Activated T-helper 9 cell treated with anti-CD3 and anti-CD28 coated beads, Interleukin-2, amount 50 U/mL, for 16 hours (primary cell): Measurements from ENCODE around the gene ALDH16A1.

ENCODE experiments used
- DNase-seq: peaks from one replicate; pipeline ENCODE4 v3.0.0-alpha.2; 2020; ENCODE audit warnings: low read depth

The ALDH16A1 gene

DNA sequence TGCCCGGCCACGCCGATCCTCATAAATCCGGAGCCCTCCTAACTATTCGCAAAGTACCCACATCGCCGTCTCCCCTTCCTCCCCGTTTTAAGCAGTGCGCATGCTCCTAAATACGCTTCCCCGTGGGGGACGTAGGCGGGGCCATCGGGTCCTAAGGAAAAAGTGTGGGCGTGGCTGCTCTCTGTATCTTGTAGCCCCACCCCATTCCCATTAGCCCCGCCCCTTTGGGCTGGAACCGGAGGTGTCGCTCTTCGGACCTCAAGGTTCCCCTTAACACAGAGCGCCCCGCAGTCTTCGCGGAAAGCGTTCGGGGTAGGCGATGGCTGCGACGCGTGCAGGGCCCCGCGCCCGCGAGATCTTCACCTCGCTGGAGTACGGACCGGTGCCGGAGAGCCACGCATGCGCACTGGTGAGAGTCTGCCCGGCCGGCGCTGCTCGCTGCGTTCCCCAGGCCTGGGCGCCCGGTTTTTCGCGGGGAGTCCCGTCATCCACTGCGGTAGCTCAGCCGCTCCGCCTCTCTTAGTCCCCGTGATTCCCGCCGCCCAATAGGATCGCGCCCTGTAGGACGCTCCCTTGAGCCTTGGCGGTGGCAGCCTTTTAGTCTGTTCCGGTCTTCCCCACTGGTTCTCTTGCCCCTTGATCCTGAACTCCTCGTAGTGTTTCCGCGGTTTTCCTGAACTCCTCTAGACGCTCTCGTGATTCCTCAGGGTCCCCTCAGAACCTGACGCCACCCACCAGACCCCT is at the start of gene ALDH16A1:
Gene ALDH16A1 (plus strand): TSS at position 213 of the 744 bp plus-strand sequence. CDS start 107 bp downstream, at position 320.
- DNase-seq, result peak; percentile 97

DNA sequence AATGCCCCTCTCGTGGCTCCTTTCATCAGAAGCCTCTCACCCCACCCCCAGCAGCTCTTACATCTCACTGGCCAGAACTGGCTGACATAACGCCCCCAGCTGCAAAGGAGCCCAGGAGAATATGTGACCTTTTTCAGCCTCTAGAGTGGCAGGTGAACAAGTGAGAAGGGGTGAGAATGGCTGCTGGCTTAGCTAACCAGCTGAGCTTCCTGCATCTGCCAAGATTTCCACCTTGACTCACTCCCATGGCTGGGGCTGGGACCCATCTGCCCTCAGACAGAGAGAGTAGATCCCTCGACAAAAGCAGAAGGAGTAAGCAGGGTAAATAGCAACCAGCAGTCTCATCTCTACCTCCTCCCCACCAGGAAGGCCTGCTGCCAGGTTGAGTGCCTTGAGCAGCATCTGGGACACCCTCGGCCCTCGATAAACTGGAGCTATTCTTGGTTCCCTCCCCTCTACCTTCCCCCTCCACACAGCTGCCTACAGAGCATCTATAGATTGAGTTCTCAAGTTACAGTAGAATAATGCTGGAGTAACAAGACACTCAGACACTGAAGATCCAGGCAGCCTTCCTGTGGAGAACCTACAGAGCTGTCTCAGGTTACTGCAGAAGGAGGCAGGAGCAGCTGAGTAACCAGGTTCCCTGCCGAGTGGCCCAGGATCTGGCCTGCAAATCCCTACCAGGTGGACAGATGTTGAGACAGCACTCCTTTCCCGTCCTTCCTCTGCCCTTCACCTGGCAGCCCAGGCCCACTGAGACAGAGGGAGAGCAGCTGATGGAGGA is 49.4 kb upstream of the ALDH16A1 start:
- no peak for DNase-seq

DNA sequence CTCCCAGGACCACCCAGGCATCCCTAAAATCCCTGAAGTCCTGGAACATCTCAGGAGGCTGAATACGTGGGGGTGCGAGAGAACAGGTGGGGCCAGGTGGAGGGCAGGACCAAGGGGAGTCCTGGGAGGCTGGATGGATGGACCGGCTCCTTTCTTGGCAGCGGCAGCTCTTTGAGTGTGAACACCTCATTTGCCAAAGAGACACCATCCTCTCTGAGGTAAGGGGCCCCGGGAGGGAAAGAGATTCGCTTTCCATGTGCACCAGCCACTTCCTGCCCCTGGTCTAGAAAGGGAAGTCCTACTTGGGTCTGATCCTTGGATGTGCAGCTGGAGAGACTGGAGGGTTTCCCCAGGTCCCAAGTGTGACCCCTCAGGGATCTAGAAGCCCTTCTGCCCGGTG is 45.9 kb upstream of the ALDH16A1 start:
- no peak for DNase-seq

DNA sequence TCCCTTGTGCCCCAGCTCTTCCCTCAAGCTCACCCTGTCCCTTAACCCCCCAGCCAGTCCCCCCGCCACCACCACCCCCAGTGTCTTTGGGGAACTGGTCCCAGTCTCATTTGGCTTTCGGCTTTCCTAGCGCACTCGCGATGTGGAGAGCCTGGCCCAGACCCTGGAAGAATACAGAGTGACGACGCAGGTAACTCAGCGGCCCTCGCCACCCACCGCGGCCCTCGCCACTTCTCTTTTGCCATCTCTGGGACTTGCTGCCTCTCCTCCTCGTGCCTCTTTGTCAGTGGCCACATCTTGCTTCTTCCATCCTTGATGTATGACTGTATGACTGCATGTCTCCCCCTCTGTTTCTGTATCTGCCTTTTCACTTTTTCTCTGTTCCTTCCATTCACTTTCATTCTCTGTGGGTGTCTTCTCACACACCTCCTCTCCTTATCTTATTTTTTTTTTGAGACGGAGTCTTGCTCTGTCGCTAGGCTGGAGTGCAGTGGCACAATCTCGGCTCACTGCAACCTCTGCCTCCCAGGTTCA is 45.5 kb upstream of the ALDH16A1 start:
- DNase-seq, result no peak

DNA sequence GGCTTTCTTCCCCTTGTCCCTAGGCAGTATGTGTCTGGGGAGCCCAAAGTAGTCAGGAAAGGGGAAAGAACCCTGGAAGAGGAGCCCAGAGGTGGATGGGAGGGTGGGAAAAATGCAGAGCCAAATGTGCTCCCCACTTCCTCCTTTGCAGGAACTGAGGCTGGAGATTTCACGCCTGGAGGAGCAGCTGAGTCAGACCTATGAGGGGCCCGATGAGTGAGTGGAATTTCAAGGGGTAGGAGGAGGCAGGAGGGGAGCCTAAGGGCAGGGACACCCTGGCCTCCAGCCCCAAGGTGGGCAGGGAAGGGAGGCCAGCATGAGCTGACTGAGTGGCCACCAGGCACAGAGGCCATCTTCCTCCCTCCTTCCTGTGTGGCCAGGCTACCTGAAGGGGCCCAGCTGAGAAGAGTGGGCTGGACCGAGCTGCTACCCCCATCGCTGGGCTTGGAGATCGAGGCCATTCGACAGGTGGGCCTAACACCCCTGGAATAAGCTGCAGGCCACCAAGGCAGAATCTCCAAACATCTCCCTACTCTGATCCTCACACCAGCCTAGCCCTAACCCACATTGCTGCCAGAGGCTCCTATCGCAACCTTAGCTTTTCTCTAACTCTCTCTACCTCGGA is 44.1 kb upstream of the ALDH16A1 start:
- DNase-seq, result no peak

DNA sequence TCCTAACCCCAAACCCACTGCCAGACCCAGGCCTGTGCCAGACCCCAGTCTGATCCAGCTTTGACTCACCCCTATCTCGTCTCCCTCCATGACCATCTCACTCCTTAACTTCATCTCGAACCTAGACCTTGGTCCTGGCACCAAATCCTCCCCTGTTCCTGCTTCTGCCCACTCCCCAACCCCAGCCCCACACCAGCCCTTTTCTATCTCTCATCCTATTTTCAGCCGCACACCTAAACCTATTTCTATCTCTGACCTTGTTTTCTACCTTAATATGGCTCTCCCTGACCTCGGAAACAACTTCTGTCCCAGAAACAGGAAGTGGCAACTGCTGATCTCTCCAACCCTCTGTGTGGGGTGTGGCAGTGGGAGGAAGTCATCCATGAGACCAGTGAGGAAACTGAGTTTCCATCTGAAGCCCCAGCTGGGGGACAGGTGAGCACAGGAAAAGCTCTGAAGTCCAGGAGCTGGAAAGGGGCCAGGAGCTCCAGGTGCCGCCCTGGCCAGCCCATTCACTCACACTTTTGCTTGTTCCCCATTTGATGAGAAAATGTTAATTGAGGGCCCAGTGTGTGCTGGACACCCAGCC is 43.5 kb upstream of the ALDH16A1 start:
- DNase-seq, result no peak

DNA sequence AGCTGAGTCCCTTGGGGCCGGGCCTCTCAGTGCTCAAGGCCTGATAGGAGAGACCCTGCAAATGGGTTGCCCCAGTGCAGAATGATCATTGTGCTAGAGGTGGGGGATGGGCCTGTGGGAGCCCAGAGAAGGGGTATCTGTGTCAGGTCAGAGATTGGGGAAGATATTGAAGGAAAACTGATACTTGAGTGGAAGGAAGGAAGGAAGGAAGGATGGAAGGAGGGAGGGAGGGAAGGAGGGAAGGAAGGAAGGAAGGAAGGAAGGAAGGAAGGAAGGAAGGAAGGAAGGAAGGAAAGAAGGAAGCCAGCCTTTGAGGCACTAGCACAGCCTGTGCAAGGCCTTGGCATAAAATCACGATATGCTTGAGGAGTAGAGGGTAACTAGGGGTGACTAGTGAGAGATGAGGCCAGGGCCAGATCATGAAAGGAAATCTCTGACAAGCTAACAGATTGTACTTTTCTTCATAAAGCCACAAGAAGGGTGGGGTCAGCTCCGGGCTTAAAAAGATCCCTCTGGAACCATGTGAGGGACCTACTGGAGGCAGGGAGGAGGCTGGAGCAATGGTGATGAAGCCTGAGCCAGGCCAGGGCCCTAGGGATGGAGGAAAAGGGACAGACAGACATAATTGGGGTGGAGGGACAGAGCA is 41.2 kb upstream of the ALDH16A1 start:
- DNase-seq, result no peak

DNA sequence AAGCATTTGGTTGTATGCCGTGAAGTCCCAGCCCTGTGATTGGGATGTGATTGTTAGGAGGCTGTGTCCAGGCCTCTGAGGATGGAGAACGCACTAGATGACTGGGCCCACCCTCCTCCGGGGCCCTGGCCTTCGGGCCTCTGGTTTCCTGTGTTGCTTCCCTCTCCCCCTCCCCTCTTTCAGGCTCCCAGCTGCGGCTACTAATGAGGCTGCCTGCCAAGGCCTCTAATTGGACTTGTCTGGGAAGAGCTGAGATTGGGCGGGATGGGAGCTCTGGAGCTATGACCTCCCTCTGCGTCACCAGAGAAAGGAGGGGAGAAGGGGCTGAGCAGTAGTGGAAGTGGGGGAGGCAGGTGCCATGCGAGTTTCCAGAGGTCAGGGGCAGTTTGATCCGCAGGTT is 39.7 kb upstream of the ALDH16A1 start:
- DNase-seq, result no peak

DNA sequence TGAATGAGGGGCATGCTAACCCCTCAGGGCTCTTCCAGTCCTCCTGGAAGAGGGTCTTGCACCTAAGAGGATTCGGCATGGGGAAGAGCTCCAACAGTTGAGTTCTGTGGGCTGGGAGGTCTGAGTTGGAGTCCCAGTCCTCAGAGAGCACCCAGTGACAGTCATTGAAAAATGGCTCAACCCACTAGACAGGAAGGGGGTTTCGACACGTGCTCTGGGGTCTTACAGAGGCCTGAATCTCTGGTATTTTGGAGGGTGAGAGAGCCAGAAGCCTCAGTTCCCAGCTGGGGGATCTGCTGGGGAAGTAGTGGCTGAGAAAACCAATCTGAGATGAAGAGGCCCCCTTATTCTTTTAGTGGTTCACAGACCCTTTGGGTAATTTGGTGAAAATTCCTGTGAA is 38.8 kb upstream of the ALDH16A1 start:
- DNase-seq, result no peak

DNA sequence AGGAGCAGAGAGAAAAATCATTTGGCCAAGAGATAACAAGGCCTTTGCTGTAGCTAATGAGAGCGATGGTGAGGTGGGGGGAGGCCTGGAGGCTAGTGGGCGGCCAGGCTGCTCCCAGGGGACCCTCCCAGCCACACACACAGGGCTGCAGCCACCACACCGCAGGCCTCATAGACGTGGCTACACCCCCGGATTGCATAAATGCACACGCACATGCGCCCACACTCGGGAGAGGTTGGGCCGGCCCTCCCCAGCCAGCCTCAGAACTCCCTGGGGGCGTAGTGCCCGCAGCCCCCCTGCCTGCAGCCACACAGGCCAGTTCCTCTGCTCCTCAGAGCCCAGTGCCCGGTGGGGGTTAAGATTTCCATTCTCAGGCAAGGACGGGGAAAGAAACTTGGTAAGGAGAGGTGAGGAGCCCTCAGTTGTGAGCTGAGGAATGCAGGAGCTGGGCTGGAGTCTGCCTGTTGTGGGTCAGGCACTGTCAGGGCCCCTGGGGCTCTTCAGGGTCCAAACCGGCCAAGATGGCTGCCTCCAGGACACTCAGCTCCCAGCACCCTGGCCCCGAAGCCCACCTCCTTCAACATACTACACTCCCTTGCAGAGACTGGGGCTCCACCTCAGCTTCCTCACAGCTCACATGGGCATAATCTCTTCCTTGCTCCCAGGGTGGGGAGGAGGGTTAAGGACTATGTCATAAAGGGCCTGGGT is 37.8 kb upstream of the ALDH16A1 start:
- DNase-seq, result no peak

DNA sequence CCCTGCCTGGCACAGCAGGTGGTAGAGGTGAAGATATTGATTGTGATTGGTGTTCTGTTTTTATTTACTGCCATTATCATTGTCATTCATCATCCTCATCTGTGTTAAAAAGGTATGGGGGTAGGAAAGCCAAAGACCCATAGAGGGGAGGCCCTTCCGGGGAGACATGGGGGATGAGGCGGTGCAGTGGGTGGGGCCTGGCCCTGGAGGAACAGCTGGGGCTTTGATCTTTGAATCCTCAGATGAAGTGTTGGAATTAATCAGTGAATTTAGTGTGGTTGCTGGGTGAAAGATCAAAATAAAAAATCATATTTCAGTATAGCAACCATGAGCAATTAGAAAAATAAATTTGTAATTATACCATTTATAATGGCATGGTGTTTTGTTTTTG is 37.2 kb upstream of the ALDH16A1 start:
- no peak for DNase-seq

DNA sequence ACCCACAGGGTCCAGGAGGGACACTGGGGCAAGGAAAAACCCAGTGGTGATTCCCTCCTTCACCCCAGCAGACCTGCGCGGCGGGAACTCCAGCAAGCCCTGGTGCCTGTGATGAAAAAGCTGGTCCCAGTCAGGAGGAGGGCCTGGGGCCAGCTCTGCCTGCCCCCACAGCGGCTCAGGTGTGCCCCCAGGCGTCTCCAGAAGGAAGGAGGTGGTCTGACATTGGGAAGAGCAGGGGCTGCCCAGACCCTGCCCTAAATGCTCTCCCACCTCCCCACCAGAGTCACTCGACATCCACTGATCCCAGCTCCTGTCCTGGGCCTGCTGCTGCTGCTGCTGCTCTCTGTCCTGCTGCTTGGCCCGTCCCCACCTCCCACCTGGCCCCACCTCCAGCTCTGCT is 35.9 kb upstream of the ALDH16A1 start:
- DNase-seq, result no peak

DNA sequence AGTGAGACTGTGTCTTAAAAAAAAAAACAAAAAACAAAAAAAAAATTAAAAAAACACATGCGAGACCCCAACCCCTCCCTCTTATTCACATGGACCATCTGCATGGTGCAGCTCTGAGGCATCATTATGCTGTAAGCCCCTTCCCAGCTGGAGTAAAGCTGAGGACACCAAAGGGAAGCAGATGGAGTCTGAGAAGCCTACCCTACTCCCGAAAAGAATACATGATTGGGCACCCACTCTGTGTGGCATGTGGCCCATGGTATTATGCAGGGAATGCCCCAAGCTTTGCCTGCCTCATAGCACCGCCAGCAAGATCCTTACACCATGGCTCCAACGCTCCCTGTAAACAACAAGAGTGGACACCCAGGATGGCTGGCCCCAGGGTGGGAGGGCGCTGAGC is 34.5 kb upstream of the ALDH16A1 start:
- DNase-seq, result no peak

DNA sequence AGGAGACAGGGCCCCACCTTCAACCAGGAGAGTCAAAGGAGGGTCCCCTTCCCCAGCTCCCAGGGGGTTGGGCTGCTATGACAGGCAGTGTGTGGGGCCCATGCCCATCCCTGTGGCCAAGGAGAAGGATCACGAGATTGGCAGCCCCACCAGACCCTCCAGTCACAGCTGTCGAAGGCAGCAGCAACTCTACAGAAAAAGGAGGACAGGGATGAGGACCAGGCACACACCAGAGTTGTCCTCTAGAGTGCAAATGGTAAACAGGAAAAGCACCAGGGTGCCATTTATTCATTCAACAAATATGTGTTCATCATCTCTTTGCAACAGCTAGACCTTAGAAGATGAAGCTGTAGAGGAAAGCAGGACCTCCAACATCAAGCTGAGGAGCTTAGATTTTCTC is 33.9 kb upstream of the ALDH16A1 start:
- DNase-seq, result no peak

DNA sequence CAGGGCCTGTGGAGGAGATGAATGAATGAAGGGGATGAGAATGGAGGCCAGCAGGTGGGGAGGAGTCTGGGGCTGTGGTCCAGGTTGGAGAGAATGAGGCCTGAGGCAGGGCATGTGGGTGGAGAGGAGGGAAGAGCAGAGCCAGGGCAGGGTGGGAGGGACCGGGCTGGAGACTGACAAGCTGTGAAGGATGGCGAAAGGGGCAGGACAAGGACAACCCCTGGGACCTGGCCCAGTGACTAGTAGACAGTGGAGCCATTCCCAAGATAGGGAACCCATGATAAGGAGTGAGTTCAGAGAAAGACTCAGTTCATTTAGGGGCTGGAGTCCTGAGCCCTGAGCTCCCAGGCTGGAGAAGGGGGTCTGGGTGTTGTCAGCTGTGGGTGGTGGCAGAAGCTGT is 32.8 kb upstream of the ALDH16A1 start:
- DNase-seq, result no peak

DNA sequence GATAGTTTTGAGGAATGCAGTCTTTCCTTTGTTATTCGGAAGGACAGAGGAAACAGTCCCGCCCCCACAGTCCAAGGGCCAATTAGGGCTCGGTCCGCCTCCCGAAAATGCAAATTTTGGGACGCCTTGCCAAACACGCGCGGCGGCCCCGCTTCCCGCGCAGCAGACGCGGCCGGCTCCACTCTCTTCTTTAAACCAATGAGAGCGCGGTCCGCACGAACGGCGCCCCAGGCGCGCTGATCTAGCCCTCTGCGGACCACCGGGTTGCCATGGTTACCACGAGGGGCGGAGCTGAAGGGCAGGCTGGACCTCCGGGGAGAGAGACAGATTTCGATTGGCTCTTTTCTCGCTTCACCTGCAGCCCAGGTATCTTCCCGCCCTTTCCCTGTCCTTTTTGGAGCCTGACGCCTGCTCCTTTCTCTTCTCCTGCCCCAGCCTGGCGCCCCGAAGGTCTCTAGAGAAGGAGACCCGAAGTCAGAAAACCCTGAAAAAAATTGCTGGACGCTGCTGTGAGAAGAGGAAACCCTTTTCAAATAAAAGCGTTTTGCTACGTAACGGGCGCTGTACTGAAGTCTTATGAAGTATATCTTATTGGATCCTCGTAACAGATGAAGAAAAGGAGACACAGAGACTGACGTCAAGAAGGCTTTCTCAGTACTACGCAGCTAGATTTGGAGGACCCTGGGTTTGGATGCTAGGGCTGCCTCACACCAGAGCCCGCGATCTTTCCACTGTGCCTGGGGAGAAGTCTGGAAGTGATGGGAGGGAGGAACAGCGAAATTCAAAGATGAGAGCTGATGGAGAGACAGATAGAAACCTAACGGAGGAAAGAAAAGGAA is 31.8 kb upstream of the ALDH16A1 start:
- no peak for DNase-seq

DNA sequence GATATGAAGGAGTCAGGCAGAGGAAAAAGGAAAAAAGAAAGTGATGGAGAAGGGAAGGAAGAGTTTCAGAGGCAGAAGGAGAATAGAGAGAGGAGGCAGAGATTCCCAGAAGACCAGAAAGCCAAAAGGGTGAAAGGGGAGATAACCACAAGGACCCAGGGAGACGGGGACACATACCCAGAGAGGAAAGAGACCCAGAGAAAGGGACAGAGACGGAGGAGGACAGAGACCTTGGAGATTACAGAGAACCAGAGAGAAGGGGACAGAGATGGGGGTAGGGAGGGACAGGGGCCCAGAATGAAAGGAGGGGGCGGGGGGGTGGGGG is 31.2 kb upstream of the ALDH16A1 start:
- no peak for DNase-seq

DNA sequence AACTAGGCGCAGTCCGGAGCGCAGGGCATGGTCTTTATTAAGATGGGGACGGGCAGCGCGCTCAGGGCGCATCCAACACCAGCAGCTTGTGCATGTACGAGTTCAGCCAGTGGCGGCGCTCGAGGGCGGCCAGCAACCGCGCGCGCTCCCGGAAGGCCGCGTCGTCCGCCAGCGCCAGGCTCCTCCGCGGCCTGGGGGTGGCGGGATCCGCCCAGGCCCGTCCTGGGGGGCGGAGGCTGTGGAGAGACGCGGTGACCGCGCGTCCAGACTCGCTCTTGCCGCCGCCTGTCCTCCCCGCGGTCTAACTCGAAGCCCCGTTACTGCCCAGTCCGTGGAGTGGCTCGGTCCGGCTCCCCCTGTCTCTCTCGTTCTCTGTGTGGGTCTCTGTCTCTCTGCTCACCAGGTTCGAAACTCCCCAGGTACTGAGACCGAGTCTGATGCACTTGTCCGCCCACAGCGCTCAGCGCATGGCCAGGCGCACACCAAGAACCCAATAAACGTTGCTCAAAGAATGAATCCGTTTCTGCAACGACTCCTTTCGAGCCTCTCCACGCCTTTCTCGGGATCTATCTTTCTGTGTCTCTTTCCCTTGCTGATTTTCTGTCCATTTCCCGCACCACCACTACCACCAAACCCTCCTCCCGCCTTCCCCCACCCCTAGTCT is 30.5 kb upstream of the ALDH16A1 start:
- DNase-seq, result no peak

DNA sequence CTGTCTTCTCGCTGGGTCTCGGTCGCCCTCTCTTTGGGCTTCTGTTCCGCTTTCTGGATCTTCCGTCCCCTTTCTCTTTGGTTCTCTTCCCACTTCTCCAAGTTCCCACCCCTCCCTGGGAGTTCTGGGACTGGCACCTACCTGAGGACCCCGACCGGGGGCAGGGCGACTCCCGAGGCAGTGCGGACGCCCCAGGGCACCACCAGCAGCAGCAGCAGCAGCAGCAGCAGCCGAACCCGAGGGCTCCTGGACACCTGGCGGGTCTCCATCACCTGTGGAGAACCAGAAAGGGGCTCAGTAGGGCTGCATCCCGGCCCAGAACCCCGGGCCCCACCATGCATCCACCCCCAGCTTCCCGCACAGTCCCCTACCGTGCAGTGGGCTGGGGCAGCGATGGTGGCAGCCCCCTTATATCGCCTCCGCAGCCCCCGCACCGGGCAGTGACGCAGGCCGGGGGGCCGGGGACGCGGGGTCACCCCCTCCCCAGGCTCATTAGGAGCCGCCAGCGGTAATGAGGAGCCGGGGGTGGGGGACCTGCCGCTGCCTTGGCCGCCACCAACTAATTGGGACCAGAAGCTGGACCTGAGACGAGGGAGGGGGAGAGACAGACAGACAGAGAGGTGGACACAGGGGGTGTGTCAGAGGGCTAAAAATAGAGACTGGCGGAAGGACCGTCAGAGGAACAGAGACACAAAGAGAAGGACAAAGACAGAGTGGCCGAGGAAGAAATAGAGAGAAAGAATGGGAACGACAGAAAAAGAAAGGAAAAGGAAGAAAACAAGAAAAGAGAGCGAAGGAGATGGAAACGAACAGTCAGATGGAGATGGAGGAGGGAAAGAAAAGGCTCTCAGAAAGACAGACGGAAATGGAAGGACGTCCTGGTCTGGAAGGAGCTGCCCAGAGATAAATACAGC is 29.7 kb upstream of the ALDH16A1 start, which contains the start of gene PTH2:
Gene PTH2 (minus strand): TSS at position 371 of the 914 bp plus-strand sequence. CDS start 102 bp downstream, at position 269.
- DNase-seq, result no peak
